ENCODE data around the gene TMEM59.
"Not testable (repeated sequence)": the region's sequence is repeated elsewhere in the genome, so short reads cannot be mapped to it uniquely, and the experiment has no call there.

TMEM59 gene

GRCh38 chr1:54052934-54053744 lies at the start of gene TMEM59, which contains the start of gene TCEANC2:
Gene TMEM59, minus strand, starts transcription at chr1:54053204. Its CDS starts 16 bp downstream, at chr1:54053188.
Gene TCEANC2, plus strand, starts transcription at chr1:54053608. Its CDS starts 815 bp downstream, at chr1:54054423.
- DNase-seq = peak; percentile 99

- no peak for DNase-seq
Observed at GRCh38 chr1:54100500-54100899, 47.5 kb upstream of the TMEM59 start.

GRCh38 chr1:54099061-54099610 lies 46.1 kb upstream of the TMEM59 start:
- DNase-seq = no peak

GRCh38 chr1:54096877-54097240 lies 43.9 kb upstream of the TMEM59 start:
- DNase-seq = no peak

GRCh38 chr1:54096227-54096876 lies 43.3 kb upstream of the TMEM59 start:
- DNase-seq = no peak

- peak in 1 of 2 donors; percentile 37 for DNase-seq
Observed at GRCh38 chr1:54095546-54096226, 42.7 kb upstream of the TMEM59 start.

- DNase-seq = not testable (repeated sequence)
Observed at GRCh38 chr1:54094730-54095105, 41.7 kb upstream of the TMEM59 start.

- DNase-seq = no peak
Observed at GRCh38 chr1:54094001-54094729, 41.2 kb upstream of the TMEM59 start.

GRCh38 chr1:54091666-54092065 lies 38.7 kb upstream of the TMEM59 start:
- DNase-seq = no peak

- no peak for DNase-seq
Observed at GRCh38 chr1:54088385-54088784, 35.4 kb upstream of the TMEM59 start.

- no peak for DNase-seq
Observed at GRCh38 chr1:54086754-54087153, 33.8 kb upstream of the TMEM59 start.

- DNase-seq = no peak
Observed at GRCh38 chr1:54084794-54085193, 31.8 kb upstream of the TMEM59 start.

- peak; percentile 51 to 55 for DNase-seq
Observed at GRCh38 chr1:54081306-54082270, 28.6 kb upstream of the TMEM59 start.

GRCh38 chr1:54080598-54081049 lies 27.6 kb upstream of the TMEM59 start:
- DNase-seq = no peak

GRCh38 chr1:54077359-54077758 lies 24.4 kb upstream of the TMEM59 start:
- no peak for DNase-seq

- peak in 1 of 2 donors; percentile 79 for DNase-seq
Observed at GRCh38 chr1:54070171-54070837, 17.3 kb upstream of the TMEM59 start.

GRCh38 chr1:54069791-54070170 lies 16.8 kb upstream of the TMEM59 start:
- DNase-seq = no peak

- no peak for DNase-seq
Observed at GRCh38 chr1:54064299-54064698, 11.3 kb upstream of the TMEM59 start.

GRCh38 chr1:54054438-54054749 lies 1.4 kb upstream of the TMEM59 start:
- no peak for DNase-seq

- DNase-seq = peak in 1 of 2 donors; percentile 33
Observed at GRCh38 chr1:54053745-54054437, 887 bp upstream of the TMEM59 start.
